Anterior cingulate cortex (tissue), 58 donors: ENCODE results near the gene AFTPH.

Experiments used
- DNase-seq, 58 donors: peaks; one replicate each; lab custom pipeline; 2025; lab: John Stamatoyannopoulos, UW

AFTPH gene

DNA sequence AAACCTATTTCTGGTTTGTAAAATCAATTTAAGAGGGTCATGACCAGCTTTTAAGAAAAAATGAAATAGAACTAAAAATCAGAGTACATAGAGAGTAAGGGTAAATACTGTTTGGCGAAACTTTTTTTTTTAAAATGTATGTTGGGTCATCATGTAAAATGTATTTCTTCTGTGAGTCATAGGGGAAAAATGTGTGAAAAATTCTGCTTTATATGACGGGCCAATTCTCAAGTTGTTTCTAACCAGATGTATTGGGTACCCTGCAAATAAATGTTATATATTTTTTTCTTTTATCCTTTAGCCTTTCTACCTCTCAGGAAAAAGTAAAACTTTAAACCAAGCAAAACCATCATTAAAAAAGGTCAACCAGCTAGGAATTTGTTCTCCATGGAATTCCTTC lies 13.9 kb downstream of the AFTPH start:
- DNase-seq, result no peak

DNA sequence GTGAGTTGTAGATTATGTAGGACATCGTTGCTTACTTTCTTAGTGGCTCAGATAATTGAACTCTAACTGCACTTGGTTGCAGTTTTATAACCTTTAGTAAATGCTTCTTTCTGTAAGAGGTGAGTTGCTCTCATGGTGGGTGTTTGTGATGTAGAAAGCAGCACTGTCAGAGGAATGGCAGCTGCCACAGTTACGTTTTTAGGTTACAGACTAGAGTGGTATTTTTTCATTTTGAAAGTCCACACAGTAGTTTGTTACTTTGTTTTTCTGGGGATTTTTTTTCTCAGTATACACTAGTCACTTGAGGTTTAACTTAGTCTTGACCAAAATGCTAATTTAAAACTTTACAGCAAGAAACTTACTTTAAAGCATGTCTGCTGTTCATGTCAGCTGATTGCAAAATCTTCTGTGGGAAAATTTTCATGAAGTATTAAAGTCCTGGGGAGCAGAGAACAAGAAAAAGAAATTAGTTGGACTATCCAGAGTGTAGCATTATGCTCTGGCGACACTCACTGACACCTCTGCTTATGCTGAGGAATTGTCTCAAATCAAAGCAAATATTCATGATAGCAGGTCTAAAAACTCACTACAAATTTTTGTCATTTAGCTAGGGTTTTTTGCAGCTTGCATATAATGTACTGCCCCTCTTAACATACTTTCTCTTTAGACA lies 14.8 kb downstream of the AFTPH start:
- DNase-seq, result no peak

DNA sequence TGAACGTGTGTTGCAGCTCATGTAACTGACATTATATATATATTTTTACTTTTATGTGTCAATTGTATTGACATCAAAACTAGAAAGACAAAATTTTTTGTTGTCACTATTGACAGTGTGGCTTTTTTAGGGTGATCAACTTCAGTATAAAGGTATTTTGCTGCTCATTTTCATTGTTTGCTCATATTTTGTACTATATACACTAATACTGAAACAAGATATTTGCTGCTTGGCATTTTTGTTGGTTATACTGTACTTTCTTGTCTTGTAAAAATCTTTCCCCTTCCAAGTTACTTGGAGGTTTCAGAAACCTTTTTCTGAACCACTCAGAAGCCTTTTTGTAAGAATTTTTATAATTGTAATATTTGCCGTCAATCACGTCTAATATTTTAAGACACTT lies 16.5 kb downstream of the AFTPH start:
- DNase-seq, result no peak

DNA sequence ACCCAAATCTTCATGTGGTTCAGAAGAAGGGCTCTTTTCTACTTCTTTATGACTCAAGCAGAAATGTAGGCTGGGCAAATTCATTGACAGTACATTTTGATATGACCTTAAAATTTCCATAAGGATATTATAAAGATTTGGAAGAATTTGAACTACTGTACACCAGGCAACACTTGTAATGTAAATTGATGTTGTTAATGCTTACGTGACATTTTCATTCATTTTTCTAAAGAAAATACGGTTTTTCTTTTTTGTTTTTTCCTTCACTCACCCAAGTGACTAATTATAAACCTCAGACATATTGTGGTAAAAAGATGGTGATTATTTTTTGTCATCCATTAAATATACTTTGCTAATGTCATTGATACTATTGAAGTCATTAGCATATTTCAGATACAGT lies 17.4 kb downstream of the AFTPH start:
- no peak for DNase-seq

DNA sequence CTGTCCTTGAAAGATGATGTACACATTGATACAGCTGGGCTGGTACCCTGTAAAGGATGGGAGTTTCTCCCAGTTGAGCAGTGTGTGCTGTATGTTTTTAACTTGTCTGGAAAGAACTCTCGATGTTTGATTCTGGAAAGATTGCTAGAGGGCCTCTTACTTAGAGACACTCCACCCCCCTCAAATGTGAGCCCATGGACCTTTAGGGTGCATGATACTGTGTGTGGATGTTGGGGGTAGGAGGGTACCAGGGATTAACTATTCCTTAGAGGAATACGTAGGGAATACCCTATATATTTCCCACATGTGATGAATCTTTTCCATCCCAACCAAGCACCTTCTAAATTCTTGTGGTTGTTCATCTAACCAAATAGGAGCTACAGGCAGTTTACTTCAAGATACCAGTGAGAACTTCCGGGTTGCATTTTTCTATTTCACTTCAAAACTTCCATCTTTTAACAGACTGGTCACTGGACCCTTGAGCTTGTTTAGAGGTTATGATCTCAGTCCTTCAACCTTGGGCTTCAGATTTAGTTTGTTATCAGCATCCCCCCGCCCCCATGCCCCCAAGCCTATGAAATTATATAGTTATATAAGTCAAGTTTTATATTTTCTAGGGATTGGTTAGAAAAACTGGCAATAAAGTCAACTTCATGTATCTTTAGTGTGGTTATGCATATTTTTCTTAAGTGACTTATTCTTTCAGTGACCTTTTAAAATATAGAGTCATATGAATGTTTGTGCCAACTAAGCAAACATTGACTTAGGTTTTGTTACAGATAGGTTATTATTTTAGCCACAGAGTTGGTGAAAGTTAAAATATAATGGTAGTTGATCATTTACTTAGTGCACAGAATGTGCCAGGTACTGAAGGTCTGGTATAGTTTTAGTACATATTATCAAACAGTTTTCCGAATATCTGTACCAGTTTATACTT lies 18.2 kb downstream of the AFTPH start:
- no peak for DNase-seq

DNA sequence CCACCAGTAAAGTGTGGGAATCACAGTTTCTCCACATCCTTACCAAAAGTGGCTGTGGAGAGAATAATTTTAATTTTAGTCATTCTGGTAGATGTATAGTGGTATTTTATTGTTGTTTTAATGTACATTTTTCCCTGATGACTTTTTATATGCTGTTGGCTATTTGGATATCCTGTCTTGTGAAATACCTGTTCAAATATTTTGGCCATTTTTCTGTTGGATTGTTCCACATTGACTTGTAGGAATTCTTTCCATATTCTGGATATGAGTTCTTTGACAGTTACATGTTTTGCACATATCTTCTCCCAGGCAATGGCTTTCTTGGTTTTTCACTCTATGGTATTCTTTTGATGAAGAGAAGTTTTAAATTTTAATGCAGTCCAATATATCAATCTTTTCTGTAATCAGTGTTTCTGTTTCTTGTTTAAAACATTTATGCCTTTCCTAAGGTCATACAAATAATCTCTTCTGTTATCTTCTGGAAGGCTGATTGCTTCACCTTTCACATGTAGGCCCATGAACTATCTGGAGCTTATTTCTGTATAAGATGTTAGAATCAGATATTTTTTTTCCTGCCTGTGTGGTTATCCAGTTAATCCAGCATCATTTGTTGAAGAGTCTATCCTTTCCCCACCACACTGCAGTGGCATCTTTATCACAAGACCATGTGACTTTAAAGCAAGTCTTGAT lies 19.0 kb downstream of the AFTPH start:
- no peak for DNase-seq

DNA sequence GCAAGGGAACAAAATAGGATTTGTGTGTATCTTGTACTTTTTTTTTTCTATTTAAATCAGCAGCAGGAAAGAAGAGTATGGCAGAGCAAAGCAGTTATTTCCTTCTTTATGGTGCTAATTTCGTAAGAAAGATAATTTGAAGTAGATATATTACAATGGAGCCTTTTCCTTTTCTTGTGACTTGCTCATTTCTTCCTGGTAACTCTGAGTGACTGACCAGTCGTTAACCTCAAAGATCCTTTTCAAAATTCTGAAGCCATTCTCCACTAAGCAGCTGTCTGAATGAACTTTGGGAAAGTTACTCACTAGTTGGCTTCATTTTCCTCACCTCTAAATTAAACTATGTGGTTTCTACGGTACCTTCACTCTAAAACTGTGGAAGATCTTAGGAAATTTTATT lies 24.6 kb downstream of the AFTPH start:
- DNase-seq, result no peak

DNA sequence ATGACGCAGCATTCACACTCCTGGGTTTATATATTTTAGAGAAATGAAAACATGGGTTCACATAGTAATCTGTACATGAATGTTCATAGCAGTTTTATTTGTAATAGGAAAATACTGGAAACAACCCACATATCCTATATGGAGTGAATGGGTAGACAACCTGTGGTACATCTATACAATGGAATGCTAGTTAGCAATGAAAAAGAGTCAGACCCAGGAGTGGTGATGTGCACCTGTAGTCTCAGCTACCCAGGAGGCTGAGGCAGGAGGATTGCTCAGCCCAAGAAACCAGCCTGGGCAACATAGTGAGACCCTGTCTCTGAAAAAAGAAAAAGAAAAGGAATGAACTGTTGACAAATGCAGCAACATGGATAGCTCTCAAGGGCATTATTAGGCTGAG lies 25.9 kb downstream of the AFTPH start:
- DNase-seq, result no peak

DNA sequence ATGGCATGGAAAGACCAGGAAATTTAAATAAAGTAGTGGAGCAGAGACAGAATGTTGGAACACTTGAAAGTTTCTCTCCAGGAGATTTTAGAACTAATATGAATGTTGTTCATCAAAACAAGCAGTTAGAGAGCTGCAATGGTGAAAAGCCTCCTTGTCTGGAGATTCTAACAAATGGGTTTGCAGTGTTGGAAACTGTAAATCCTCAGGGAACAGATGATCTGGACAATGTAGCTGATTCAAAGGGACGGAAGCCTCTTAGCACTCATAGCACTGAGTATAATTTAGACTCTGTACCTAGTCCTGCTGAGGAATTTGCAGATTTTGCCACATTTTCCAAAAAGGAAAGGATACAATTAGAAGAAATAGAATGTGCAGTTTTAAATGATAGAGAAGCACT lies 27.7 kb downstream of the AFTPH start:
- DNase-seq, result no peak

DNA sequence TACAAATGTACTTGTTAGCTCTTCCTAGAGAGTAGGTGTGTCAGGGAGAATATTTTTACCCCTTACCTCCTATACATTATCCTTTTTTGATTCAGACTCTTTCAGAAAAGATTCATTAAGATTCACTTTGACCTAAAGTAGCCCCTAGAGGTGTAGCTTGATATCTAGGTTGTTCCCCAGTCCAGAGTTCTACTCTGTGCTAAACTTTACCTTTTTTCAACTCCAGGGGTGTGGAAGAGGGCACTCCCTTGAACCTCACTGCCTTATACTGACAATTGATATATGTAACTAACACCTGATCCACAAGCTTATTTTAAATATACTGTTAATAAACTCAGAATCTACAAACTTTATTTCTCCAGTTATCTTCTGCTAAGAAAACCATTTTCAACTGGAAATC lies 30.0 kb downstream of the AFTPH start:
- DNase-seq, result no peak

DNA sequence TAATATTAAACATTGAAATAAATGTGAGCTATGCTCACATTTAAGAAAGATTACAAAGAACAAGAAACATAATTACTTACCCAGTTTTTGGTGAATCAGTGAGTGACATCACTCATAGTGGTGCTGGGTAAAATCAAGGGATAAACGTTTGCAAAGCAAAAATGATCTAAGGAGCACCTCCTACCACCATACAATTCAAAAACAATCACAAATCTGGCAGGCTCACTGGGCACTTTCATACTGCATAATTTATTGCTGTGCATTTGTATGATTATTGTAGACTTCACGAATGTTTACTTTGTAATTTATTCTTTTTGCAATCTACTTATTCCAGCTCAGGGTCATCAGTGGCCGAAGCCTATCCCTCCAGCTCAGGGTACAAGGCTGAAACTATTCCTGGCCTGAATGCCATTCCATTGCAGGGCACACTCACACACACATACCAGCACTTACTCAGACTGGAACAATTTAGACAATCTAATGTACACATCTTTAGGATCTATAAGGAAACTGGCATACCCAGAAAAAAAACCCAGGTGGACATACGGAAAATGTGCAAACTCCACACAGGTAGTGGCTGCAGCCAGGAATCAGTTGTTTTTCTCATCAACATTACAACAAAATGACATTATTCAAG lies 34.4 kb downstream of the AFTPH start:
- DNase-seq, result no peak

DNA sequence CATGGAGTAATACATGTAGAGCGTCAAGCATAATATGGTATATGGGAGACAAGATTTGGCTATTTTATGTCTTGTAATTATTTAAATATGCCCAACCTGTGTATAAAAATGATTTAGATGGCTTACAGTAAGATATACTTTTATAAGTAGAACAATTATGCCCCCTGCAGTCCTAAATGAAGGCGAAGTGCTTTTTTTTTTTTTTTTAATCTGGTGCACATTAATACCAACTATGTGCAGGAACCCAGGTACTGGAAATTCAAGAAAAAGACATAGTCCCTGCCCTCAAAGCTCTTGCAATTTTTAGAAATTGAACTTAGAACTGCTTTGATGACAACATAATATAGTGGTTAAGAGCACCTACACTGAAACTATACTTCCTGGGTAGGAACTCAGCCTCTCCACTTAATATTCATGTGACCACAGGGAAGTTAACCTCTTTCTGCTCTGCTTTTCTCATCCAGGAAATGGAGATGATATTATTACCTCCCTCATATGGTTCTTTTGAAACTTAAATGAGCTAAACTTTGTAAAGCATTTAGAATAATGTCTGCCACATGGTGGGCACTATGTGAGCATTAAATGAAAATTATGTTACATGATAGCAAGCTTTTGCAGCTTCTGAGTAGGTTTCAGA lies 38.1 kb downstream of the AFTPH start:
- no peak for DNase-seq

DNA sequence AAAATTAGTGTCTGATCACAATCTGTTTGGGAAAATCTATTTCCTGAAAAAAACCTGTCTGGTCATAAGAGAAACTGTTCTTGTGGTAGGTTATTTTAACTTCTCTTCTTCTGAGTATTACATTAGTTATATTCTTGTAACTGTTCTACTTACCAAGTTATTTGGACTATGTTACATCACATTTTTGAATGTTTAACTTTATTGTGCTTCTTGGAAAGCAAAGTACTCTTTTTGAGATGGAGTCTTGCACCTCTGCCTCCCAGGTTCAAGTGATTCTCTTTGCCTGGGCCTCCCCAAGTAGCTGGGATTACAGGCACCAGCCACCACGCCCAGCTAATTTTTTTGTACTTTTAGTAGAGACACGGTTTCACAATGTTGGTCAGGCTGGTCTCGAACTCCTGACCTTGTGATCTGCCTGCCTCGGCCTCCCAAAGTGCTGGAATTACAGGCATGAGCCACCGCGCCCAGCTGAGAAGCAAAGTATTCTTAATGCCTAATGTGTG lies 39.4 kb downstream of the AFTPH start:
- no peak for DNase-seq

DNA sequence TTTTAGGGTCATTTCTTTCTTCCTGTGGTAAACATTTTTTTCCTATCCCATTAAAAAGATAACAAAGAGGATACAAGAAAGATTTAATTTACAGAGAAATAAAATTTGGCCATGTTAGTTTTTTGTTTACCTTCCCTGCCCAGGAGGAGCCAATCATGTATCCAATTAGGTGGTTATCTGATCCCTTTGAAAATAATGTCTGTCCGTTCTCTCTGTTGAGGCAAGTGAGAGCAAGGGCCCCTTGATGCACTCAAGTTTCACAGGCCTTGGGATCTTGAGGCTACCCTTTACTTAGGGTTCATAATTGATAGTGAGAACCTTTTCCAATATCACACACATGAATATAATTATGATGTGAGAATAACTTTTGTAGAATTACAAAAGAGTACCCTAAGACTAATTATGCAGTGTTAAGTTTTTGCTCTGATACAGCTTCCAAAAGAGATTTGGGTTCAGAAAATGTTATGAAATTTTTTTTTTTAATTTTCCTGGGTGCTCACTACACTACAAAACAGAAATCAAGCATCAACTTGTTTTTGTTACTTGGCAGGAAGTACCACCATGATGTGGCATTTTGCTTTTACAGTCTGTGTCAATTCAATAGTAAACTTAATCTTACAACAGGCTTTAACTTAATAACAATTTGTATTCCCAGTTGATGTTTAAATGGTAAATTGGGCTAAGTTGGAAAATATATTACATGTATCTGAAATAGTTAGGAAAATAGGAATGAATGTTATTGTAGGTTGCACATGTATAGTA lies 42.0 kb downstream of the AFTPH start:
- no peak for DNase-seq

DNA sequence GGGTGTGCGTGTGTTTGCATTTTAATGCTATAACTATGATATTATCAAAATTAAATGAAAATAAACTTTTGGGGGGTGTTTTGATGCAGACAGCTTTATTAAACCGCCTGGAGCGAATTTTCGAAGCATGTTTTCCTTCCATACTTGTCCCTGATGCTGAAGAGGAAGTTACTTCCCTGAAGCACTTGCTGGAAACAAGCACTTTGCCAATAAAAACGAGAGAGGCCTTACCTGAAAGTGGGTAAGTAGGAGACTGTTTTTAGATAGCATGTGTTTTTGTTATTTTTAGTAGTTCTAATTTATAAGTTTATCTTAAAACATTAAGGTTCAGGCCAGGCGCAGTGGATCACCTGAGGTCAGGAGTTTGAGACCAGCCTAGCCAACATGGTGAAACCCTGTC lies 43.3 kb downstream of the AFTPH start:
- DNase-seq, result no peak

DNA sequence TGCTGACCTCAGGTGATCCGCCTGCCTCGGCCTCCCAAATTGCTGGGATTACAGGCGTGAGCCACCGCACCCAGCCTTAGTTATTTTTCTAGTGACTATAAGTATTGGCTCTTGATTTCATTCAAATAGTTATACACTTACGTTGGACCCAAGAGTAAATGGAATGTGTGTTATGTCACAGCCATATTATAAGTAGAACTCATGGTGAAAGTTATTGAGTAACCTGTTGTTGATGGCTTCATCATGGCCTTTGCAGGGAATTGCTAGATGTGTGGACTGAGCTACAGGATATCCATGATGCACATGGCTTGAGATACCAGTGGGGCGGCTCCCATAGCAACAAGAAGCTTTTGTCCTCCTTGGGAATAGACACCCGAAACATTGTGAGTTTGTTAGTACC lies 44.7 kb downstream of the AFTPH start:
- DNase-seq, result no peak

DNA sequence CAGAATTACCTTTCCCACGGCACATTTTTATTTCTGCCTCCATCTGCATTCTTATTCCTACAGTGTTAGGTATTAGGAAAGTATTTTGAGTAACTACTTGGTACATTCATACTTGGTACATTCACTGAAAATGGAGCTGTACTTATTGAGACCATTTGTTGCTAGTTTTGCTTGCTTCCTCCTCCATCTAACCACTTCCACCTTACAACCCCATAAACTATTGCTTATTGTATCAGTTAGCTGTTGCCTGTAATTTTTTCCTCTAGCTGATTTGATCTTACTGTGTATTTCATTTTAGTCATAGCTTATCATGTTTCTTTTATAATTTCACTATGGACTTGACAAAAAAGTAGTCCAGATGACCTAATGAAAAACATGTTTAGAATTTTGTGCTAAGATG lies 50.7 kb downstream of the AFTPH start:
- DNase-seq, result no peak

DNA sequence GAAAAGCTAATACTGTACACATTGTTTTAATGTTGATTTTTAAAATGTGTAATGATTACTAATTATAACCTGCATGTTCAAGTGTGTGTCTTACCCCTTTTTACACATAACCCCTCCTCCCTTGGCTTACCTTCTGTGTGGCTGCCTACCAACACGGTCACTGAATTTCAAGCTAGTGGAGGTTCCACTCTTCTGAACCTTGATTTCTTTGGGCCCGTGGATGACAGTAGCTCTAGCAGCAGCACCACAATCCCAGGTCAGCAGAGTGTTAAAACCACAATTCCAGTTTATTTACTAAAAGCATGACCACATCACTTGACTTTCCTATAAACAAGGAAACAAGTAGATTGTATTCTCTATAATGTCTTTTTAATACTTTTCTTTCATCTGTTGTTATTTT lies 56.9 kb downstream of the AFTPH start:
- DNase-seq, result no peak

DNA sequence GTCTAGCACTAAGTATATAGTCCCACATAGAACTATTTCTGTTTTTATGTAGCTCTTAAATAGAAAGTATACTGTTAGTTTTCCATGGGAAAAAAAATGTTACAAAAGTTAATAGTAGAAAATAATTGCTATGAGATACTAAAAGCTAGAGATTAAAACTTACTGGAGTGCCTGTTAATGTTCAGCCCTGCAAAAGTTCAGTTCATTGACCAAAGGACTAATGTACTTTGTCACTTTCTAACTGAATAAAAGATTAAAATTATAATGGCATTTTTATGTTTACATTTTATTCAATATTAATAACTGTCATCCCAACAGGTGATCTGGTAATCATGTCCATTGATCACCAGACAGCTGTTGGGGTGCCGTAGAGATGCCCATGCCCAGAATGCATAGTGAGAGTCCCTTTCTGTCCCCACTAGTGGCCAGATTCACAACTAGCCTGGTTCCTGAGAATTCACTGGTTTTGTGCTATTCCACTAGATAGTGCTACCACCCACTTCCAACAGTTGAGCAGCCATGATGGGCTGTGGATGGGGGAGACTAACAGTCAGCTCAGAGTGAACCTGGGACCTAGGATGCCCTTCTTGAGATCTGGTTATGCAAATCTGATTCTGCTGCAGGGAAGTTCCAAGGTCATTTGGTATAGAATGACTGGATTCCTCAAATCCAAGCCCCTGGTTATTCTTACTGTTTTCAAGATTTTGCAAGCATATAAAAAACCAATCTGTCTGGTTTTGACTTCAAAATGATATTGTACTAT lies 57.8 kb downstream of the AFTPH start:
- DNase-seq, result no peak
